ELR (cell line): ENCODE measurements around the gene MYBPC2.
"Not testable (repeated sequence)": the region's sequence is repeated elsewhere in the genome, so short reads cannot be mapped to it uniquely, and the experiment has no call there.

Source experiments
- DNase-seq: peaks from one replicate; pipeline ENCODE4 v3.0.0-alpha.2; 2015; ENCODE audit warnings: low read depth

MYBPC2 gene

GRCh38 chr19:50459638-50460037 lies 26.9 kb downstream of the MYBPC2 start:
- no peak for DNase-seq

GRCh38 chr19:50460161-50460765 lies 27.6 kb downstream of the MYBPC2 start:
- DNase-seq, result peak; percentile 57

- peak; percentile 70 for DNase-seq
These were observed 28.6 kb downstream of the MYBPC2 start for GRCh38 chr19:50461066-50461875.

DNA sequence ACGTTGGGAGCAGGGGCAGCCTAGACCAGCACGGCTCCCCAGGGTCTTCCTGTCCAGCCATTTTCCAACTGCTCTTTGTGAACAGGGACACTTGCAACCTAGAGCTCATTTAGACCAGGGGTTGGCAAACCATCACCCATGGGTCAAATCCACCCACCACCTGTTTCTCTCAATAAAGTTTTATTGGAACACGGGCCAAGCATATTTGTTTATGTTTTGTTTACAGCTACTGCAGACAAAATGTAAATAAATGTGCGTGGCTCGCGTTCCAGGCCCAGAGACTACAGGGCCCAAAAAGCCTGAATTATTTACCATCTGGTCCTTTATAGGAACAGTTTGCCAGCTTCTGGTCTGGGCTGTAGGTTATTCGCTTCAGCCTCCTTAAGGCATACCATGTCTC lies 30.3 kb downstream of the MYBPC2 start:
- no peak for DNase-seq

DNA sequence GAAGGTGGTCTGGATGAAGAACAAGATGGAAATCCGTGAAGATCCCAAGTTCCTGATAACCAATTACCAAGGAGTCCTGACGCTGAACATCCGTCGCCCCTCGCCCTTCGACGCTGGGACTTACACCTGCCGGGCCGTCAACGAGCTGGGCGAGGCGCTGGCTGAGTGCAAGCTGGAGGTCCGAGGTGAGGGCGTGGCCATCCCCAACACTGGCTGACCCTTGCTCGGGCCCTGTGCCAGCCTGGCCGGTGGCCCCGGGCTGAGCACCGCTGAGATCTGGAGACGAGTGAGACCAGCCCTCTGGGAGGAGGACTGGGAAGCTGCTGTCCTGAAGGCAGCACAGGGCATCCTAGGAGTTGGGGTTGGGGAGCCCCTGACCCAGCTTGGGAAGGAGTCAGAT lies 31.7 kb downstream of the MYBPC2 start:
- DNase-seq, result no peak

- DNase-seq, result no peak
These were observed 32.3 kb downstream of the MYBPC2 start for GRCh38 chr19:50465000-50465399.

DNA sequence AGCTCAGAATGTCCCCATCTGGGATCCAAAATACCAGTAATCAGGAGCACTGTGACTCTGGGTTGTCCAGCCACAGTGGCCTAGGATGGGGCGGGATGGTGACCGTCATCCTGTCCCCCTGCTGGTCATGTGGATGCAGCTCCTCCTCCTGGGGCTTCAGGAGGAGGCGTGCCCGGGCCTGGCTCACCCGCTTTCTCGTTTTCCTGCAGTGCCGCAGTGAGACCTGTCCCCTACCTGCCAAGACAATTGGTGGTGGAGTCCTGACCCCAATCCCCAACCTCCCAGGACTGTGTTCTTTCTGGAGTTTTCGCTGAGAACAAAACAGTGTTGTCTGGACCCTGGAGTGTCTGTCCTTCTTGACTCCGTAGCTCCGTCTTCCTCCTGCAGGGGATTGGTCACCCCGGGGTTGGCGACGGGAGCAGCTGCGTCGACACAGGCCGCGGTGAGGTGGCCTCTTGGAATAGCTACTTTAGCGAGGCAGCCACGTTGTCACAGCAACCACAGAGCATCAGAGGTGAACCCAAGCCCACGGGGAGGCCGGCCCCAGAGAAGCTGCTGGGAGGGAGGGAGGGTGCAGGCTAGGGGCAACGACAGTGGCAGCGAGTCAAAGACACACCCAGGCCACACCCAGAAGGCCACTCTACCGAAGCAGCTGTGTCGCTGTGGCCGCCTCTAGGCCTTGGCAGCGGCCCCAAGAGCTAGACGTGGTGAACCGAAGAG lies 33.5 kb downstream of the MYBPC2 start:
- peak; percentile 37 for DNase-seq

DNA sequence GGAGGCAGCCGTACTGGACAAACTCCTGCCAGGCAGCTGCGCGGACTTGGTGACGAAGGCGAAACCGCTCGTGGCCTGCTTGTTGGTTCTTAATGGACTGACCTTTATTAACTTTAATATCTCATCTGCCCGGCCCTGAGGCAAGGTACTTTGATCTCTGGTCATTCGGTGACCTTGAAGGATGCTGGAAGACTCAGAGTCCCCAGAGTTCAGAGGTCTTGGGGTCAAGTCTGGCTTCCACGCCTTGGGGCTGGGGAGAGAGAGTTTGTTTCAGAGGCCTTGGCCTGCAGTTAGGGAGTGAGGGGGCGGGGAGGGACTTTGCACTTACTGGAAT lies 34.0 kb downstream of the MYBPC2 start:
- no peak for DNase-seq

DNA sequence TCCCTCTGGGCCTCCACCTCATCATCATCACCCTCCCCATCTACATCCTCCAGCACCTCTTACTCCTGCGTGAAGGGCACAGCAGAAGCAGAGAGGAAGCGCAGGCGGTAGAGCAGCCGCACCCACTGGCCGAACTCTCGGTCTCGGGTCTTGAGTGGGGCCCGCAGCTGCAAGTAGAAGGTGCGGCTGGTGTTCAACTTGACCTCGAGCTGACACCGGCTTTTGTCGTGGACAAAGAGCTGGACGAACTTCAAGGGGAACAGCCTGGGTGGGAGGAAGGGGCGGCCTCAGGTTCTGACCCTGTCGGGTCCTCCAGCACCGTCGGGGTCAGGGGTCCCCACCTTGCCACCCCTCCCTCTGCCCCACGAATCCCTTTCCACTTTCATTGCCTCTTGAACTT lies 34.9 kb downstream of the MYBPC2 start:
- no peak for DNase-seq

GRCh38 chr19:50468818-50469217 lies 36.1 kb downstream of the MYBPC2 start:
- no peak for DNase-seq

DNA sequence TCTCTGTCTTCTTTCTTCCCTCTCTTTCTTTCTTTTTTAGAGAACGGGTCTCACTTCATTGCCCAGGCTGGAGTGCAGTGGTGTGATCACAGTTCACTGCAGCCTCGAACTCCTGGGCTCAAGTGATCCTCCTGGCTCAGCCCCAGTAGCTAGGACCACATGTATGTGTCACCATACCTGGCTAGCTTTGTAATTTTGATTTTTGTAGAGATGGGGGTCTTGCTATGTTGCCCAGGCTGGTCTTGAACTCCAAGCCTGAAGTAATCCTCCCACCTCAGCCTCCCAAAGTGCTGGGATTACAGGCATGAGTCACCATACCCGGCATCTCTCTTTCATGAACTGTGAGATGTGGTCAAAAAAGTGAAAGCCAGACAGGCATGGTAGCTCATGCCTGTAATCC lies 40.6 kb downstream of the MYBPC2 start:
- DNase-seq, result not testable (repeated sequence)

- DNase-seq, result no peak
These were observed 42.4 kb downstream of the MYBPC2 start for GRCh38 chr19:50475101-50475568.

- no peak for DNase-seq
These were observed 43.1 kb downstream of the MYBPC2 start for GRCh38 chr19:50475736-50476223.

- DNase-seq, result peak; percentile 69
These were observed 43.7 kb downstream of the MYBPC2 start, which contains the start of the genes EMC10 and GARIN5A for GRCh38 chr19:50476224-50476906. Gene EMC10 (plus strand): TSS chr19:50476507. CDS start chr19:50476545, 38 bp downstream. Gene GARIN5A (minus strand): TSS chr19:50476848. CDS start chr19:50476388, 460 bp downstream.

- DNase-seq, result no peak
These were observed 44.2 kb downstream of the MYBPC2 start for GRCh38 chr19:50476907-50477238.

DNA sequence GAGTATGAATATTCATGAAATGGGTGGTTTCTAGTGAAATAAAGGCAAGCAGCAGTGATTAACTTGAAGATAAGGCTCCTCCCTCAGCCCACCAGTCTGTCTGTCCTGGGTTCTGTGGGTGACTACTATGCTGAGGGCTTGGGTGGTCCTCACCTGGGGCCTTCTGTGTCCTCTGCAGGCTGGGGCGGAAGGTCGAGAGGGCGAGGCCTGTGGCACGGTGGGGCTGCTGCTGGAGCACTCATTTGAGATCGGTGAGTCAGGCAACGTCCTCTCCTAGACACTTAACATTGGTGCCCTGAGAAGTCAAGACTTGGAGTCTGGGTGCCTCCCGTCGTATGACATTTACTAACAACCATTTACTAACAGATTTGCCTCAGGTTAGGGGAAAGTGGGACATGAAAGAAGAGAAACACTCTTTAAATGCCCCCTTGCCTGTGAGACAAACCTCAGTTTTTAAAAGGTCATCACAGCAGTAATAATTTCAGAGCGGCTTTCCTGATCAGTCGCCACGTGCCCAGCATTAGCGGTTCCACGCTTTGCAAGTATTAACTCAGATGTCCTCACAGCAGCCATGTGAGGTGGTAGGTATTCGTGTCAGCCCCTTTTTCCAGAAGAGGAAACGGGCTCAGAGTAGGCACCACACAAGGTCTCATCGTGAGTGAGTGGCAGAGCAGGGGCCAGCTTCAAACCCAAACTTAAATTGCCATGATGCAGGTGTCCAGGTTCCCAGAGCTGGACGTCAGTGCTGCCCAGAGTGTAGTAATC lies 45.2 kb downstream of the MYBPC2 start:
- no peak for DNase-seq

DNA sequence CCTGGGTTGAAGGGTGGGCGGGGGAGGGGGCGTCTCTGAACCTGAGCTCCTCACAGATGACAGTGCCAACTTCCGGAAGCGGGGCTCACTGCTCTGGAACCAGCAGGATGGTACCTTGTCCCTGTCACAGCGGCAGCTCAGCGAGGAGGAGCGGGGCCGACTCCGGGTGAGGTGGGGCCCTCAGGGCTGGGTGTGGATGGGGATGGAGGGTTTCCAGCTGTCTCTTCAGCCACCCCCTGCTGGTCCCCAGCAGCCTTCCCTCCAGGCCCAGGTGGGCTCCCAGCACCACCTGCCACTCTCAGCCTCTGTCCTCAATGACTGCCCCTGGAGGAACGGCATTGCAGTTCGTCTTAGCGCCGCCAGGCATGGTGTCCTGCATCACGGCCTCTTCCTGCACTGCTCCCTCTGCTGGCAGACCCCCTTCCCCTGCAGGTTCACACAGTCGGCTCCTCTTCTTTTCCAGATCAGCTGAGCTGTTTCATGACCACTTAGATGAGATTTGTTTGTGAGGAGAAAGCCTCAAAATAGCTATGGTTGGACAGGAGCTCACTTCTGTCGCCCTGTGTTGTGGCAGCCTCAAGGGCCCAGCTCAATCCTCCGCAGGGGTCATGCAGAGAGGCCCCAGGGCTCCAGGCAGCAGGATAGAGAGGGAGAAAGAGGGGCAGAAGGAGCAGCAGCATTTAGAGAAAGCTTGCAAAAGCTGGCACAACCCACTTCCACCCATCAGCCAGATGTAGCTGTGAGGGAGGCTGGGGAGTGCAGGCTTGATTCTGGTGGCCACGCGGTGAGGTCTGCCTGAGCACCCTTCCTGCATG lies 46.4 kb downstream of the MYBPC2 start:
- DNase-seq, result peak; percentile 75

DNA sequence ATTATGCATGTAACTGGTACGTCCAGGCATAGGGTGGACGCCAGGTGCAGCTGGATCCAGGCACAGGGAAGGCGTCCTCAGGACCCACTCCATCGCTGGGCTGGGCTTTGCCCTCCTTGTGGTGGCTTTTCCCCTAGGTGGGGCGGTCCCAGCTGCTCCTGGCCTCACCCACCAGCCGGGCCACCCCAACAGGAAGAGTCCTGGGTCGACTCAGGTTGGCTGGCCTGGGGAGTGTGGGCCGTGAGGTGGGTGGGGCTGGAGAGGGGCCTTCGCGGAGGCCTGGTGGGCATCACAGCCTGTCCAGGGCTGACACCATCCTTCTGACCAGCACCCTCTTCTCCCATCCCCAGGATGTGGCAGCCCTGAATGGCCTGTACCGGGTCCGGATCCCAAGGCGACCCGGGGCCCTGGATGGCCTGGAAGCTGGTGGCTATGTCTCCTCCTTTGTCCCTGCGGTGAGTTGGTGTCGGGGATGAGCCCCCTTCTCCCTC lies 47.1 kb downstream of the MYBPC2 start:
- no peak for DNase-seq

DNA sequence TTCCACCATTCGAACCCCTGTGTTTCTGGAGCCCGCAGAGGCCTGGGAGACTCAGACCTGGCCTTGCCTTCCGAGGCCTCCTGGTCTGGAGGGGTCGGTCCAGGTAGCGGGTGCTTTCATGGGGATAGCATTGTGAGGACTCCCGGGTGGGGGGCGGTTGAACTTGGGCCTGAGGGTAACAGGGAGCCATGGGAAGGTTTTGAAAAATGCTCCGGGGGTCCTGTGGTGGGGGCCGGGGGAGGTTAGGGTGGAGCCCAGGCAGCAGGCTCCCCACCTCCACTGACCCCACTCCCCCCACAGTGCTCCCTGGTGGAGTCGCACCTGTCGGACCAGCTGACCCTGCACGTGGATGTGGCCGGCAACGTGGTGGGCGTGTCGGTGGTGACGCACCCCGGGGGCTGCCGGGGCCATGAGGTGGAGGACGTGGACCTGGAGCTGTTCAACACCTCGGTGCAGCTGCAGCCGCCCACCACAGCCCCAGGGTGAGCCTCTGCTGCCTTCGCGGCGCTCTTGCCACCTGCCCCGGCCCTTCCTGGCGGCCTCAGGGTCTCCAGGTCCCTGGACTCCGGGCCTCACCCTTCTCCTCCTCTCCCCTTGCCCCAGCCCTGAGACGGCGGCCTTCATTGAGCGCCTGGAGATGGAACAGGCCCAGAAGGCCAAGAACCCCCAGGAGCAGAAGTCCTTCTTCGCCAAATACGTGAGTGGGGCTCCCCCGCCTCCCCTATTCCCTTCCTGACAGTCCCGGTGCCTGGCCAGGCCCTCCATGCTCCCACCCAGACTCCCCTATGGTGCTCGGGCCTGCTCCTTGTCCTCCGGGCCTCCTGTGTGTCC lies 47.8 kb downstream of the MYBPC2 start:
- no peak for DNase-seq
